Neural cell (in vitro differentiated cells): Measurements from ENCODE around the gene SLC12A9. TPM values are rescaled to one million over a fixed set of nuclear protein-coding genes. Genes with fewer than 3 reads are reported as not detected.
"Not testable (repeated sequence)": the region's sequence is repeated elsewhere in the genome, so short reads cannot be mapped to it uniquely, and the experiment has no call there.

Source experiments
- H2AFZ ChIP-seq: fragments of 200-600, 300-800 bp; sonication (generic), shearing (Covaris generic); 2 replicates; pipeline ENCODE4 v1.6.0; 2014; ENCODE audit warnings: low read depth, mild to moderate bottlenecking, antibody characterized with exemption, low read length, moderate library complexity
- H3F3A ChIP-seq: fragments of 200-600 bp; shearing (Covaris generic); 2 replicates; pipeline ENCODE4 v1.6.1; 2016; ENCODE audit warnings: mild to moderate bottlenecking, moderate library complexity, mixed read lengths, antibody characterized with exemption, low read length; ENCODE audit not compliant: insufficient read depth, poor library complexity, severe bottlenecking
- H3K27ac ChIP-seq: fragments of 200-600, 300-800 bp; sonication (generic), shearing (Covaris generic); 2 replicates; pipeline ENCODE4 v1.5.1; 2014; ENCODE audit warnings: mild to moderate bottlenecking, low read length, moderate library complexity
- H3K27me3 ChIP-seq: fragments of 300-800, 200-600 bp; sonication (generic), shearing (Covaris generic); 2 replicates; pipeline ENCODE4 v1.6.0; 2014; ENCODE audit warnings: mild to moderate bottlenecking, low read depth, low read length, moderate library complexity; ENCODE audit not compliant: insufficient read depth
- H3K36me3 ChIP-seq: fragments of 300-800, 200-600 bp; sonication (generic), shearing (Covaris generic); 2 replicates; pipeline ENCODE4 v1.5.1; 2014; ENCODE audit warnings: mild to moderate bottlenecking, antibody characterized with exemption, low read length, moderate library complexity; ENCODE audit not compliant: insufficient read depth
- H3K4me2 ChIP-seq: fragments of 300-800, 200-600 bp; sonication (generic), shearing (Covaris generic); 2 replicates; pipeline ENCODE4 v1.6.0; 2014; ENCODE audit warnings: mild to moderate bottlenecking, low read length
- H3K4me3 ChIP-seq: fragments of 300-800, 200-600 bp; sonication (generic), shearing (Covaris generic); 2 replicates; pipeline ENCODE4 v1.5.1; 2014; ENCODE audit warnings: mild to moderate bottlenecking, low read length, moderate library complexity
- H3K79me2 ChIP-seq: fragments of 200-600 bp; shearing (Covaris generic); replicated peaks from 2 replicates; pipeline ENCODE4 v1.6.0; 2014; ENCODE audit warnings: mild to moderate bottlenecking, low read length, moderate library complexity; ENCODE audit not compliant: insufficient read depth
- H3K9ac ChIP-seq: fragments of 300-800, 200-600 bp; sonication (generic), shearing (Covaris generic); 2 replicates; pipeline ENCODE4 v1.6.1; 2016; ENCODE audit warnings: mild to moderate bottlenecking, low read length, mixed read lengths
- H3K9me2 ChIP-seq: fragments of 200-600 bp; shearing (Covaris generic); 2 replicates; pipeline ENCODE4 v1.6.1; 2016; ENCODE audit warnings: mild to moderate bottlenecking, low read length, mixed read lengths; ENCODE audit not compliant: insufficient read depth
- H3K9me3 ChIP-seq: fragments of 200-600, 300-800 bp; sonication (generic), shearing (Covaris generic); 2 replicates; pipeline ENCODE4 v1.6.1; 2016; ENCODE audit warnings: mild to moderate bottlenecking, mixed run types, low read length, moderate library complexity, mixed read lengths
- H4K20me1 ChIP-seq: fragments of 200-600 bp; shearing (Covaris generic); 2 replicates; pipeline ENCODE4 v1.6.1; 2016; ENCODE audit warnings: mild to moderate bottlenecking, mixed run types; ENCODE audit not compliant: insufficient read depth
- EP300 ChIP-seq: fragments of 450-650 bp; conservative IDR thresholded peaks from 2 replicates; pipeline ENCODE4 v1.6.1; 2014; ENCODE audit warnings: antibody characterized with exemption, mild to moderate bottlenecking, moderate library complexity; ENCODE audit not compliant: poor library complexity, severe bottlenecking
- EZH2 ChIP-seq: fragments of 200-600, 300-800 bp; shearing (Covaris generic), sonication (generic); IDR thresholded peaks from 2 replicates; pipeline ENCODE4 v1.6.1; 2014; ENCODE audit warnings: antibody characterized with exemption, low read length, borderline replicate concordance, mild to moderate bottlenecking; ENCODE audit not compliant: insufficient read depth, poor library complexity, severe bottlenecking
- MXI1 ChIP-seq: fragments of 450-650 bp; conservative IDR thresholded peaks from 2 replicates; pipeline ENCODE4 v1.6.1; 2014; ENCODE audit warnings: antibody characterized with exemption, mild to moderate bottlenecking; ENCODE audit not compliant: poor library complexity, severe bottlenecking
- POLR2AphosphoS5 ChIP-seq: IDR thresholded peaks from 2 replicates; pipeline ENCODE4 v1.6.1; 2012
- RAD21 ChIP-seq: fragments of 450-650 bp; conservative IDR thresholded peaks from 2 replicates; pipeline ENCODE4 v1.6.1; 2014; ENCODE audit warnings: antibody characterized with exemption, mild to moderate bottlenecking, moderate library complexity
- SMC3 ChIP-seq: fragments of 450-650 bp; conservative IDR thresholded peaks from 2 replicates; pipeline ENCODE4 v1.6.1; 2014; ENCODE audit warnings: antibody characterized with exemption, mild to moderate bottlenecking, moderate library complexity; ENCODE audit not compliant: poor library complexity
- TAF1 ChIP-seq: IDR thresholded peaks from 2 replicates; pipeline ENCODE4 v1.6.1; 2012; ENCODE audit warnings: low read depth
- polyA plus RNA-seq: library from polyadenylated mRNA; depleted of rRNA; stranded (reverse); fragments of >200 nt; gene quantifications from 2 replicates; pipeline ENCODE4 v1.2.3, GENCODE V29; 2014
- TF ChIP-seq, protein P1 (sequence below): IDR thresholded peaks from 2 replicates; pipeline ENCODE4 v1.6.1; 2012; ENCODE audit warnings: borderline replicate concordance
- TF ChIP-seq, protein P2 (sequence below): fragments of 450-650 bp; IDR thresholded peaks from 2 replicates; pipeline ENCODE4 v1.5.1; 2014; ENCODE audit warnings: antibody characterized with exemption, mild to moderate bottlenecking, moderate library complexity; ENCODE audit not compliant: poor library complexity, severe bottlenecking

Gene SLC12A9
- polyA plus RNA-seq, 1 donor from 2014 or later: 21.2 TPM

DNA sequence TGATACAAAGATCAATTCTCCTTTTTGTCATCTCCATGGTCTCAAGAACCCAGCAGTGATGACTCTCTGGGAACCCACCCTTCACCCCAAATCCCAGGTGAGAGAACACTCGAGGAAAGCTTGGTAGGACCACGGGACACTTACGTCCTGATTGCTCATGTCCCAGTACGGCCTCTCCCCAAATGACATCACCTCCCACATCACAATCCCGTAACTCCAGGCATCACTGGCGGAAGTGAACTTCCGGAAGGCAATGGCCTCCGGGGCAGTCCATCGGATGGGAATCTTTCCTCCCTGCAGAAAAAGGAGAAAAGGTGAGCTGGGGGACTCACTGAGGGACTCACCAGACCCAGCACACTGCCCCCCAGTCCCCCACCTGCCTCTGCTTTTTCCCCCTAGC is 46.2 kb upstream of the SLC12A9 start:
- Histone ChIP-seq H3K9me2 (no peaks in the 10 kb centered on the region), H3K9ac (no peak overlapping the region), H2AFZ (no peak overlapping the region), H3K9me3 (no peaks in the 10 kb centered on the region), H3K36me3 (no peaks in the 10 kb centered on the region), H3K79me2 (no peaks in the 10 kb centered on the region), H3K4me2 (no peak overlapping the region), H4K20me1 (no peaks in the 10 kb centered on the region), H3K27me3 (no peaks in the 10 kb centered on the region), H3K27ac (no peak overlapping the region), H3F3A (no peaks in the 10 kb centered on the region), H3K4me3 (no peak overlapping the region)
- TF ChIP-seq MXI1: no peak
- TF ChIP-seq, protein P1, sequence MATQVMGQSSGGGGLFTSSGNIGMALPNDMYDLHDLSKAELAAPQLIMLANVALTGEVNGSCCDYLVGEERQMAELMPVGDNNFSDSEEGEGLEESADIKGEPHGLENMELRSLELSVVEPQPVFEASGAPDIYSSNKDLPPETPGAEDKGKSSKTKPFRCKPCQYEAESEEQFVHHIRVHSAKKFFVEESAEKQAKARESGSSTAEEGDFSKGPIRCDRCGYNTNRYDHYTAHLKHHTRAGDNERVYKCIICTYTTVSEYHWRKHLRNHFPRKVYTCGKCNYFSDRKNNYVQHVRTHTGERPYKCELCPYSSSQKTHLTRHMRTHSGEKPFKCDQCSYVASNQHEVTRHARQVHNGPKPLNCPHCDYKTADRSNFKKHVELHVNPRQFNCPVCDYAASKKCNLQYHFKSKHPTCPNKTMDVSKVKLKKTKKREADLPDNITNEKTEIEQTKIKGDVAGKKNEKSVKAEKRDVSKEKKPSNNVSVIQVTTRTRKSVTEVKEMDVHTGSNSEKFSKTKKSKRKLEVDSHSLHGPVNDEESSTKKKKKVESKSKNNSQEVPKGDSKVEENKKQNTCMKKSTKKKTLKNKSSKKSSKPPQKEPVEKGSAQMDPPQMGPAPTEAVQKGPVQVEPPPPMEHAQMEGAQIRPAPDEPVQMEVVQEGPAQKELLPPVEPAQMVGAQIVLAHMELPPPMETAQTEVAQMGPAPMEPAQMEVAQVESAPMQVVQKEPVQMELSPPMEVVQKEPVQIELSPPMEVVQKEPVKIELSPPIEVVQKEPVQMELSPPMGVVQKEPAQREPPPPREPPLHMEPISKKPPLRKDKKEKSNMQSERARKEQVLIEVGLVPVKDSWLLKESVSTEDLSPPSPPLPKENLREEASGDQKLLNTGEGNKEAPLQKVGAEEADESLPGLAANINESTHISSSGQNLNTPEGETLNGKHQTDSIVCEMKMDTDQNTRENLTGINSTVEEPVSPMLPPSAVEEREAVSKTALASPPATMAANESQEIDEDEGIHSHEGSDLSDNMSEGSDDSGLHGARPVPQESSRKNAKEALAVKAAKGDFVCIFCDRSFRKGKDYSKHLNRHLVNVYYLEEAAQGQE: no peak
- no peak for TF ChIP-seq EP300
- no peak for TF ChIP-seq TAF1

DNA sequence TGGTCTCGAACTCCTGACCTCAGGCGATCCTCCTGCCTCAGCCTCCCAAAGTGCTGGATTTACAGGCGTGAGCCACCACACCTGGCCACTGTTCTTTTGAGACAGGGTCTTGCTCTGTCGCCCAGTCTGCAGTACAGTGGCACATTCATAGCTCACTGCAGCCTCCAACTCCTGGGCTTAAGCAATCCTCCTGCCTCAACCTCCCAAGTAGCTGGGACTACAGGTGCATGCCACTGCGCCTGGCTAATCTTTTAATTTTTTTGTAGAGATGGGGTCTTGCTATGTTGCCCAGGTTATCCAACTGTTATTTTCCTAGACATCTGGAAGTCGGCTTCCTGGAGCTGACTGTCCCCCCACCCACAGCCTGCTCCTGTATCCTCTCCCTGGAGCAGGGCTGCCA is 45.6 kb upstream of the SLC12A9 start:
- not testable (repeated sequence) for H3K9me3 ChIP-seq, H3K4me2 ChIP-seq, H3K27me3 ChIP-seq, H3K9me2 ChIP-seq, H3F3A ChIP-seq, H3K9ac ChIP-seq, H3K27ac ChIP-seq, H2AFZ ChIP-seq, H3K4me3 ChIP-seq, H4K20me1 ChIP-seq, H3K36me3 ChIP-seq, H3K79me2 ChIP-seq

DNA sequence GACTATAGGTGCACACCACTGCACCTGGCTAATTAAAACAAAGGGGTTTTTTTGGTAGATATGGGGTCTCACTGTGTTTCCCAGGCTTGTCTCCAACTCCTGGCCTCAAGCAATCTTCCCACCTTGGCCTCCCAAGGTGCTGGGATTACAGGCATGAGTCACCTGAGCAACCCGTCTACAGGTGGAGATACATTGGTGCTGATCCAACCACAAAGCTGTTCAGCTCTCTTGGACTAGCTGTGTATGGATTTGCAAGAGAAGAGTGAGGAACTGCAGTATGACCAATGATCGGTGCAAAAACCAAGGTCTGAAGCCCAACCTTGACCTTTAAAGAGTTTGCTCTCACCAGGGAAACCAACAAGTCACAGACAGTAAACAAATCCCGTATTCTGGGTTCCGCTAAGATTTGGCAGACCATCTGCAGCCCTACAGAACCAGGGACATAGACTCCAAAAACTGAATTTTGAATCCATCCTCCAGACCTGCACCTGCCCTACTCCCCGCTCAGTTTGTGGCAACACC is 44.1 kb upstream of the SLC12A9 start:
- no peaks in the 10 kb centered on the region for H3K36me3 ChIP-seq
- no peaks in the 10 kb centered on the region for H3K27me3 ChIP-seq
- H3K4me3 ChIP-seq: no peak overlapping the region
- H2AFZ ChIP-seq: no peak overlapping the region
- H3K4me2 ChIP-seq: no peak overlapping the region
- H3F3A ChIP-seq: no peaks in the 10 kb centered on the region
- H3K9ac ChIP-seq: no peak overlapping the region
- H3K9me2 ChIP-seq: no peaks in the 10 kb centered on the region
- no peak overlapping the region for H3K27ac ChIP-seq
- no peaks in the 10 kb centered on the region for H3K79me2 ChIP-seq
- no peaks in the 10 kb centered on the region for H4K20me1 ChIP-seq
- no peaks in the 10 kb centered on the region for H3K9me3 ChIP-seq
- TF ChIP-seq EP300: no peak
- TF ChIP-seq, protein P1: no peak
- no peak for TF ChIP-seq SMC3
- no peak for TF ChIP-seq RAD21
- TF ChIP-seq POLR2AphosphoS5: no peak
- TF ChIP-seq, protein P2, sequence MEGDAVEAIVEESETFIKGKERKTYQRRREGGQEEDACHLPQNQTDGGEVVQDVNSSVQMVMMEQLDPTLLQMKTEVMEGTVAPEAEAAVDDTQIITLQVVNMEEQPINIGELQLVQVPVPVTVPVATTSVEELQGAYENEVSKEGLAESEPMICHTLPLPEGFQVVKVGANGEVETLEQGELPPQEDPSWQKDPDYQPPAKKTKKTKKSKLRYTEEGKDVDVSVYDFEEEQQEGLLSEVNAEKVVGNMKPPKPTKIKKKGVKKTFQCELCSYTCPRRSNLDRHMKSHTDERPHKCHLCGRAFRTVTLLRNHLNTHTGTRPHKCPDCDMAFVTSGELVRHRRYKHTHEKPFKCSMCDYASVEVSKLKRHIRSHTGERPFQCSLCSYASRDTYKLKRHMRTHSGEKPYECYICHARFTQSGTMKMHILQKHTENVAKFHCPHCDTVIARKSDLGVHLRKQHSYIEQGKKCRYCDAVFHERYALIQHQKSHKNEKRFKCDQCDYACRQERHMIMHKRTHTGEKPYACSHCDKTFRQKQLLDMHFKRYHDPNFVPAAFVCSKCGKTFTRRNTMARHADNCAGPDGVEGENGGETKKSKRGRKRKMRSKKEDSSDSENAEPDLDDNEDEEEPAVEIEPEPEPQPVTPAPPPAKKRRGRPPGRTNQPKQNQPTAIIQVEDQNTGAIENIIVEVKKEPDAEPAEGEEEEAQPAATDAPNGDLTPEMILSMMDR: no peak
- no peak for TF ChIP-seq TAF1
- TF ChIP-seq EZH2: no peak
- TF ChIP-seq MXI1: no peak
